SU-DHL-6 (cell line): ENCODE measurements around the gene WDR13.

Experiments
- CTCF ChIP-seq: fragments of 200-600 bp; sonication (generic); IDR thresholded peaks from one replicate; pipeline ENCODE4 v1.5.1; 2017; ENCODE audit warnings: antibody characterized with exemption, mild to moderate bottlenecking, low read length, moderate library complexity; ENCODE audit not compliant: insufficient read depth, poor library complexity, severe bottlenecking
- EZH2phosphoT487 ChIP-seq: fragments of 200-600 bp; sonication (generic), shearing (Covaris generic); conservative IDR thresholded peaks from 2 replicates; pipeline ENCODE4 v1.6.1; 2018; ENCODE audit warnings: mild to moderate bottlenecking, antibody characterized with exemption, low read length, moderate library complexity, mixed read lengths

- TF ChIP-seq CTCF (no peak), EZH2phosphoT487 (no peak)
Measured at GRCh38 chrX:48617542-48618340, 20.4 kb downstream of the WDR13 start.
